ENCODE results near the gene FMNL2.

DNA sequence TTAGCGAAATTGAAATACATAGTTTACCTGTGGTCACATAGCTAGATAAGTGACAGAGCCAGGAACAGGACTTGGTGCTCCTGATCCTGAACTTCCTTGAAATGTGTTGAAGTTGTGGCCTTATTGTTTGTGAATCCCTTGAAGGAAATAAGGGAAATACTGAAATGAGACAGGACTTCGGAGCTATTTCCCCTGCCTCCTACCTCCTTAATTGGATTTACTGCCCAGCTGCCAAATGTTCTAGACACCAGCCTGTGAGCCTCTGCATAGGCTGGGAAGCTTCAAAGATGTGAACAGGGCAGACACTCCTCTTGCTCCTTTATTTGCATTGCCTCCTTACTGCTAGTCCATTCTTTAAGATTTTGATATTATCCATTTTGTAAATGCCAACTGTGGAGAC lies 247.1 kb downstream of the FMNL2 start:
- no peak for TF ChIP-seq EZH2phosphoT487 (conservative IDR thresholded peaks at IDR 0.05; ENCODE audit: low read length)
- TF ChIP-seq, protein P1, sequence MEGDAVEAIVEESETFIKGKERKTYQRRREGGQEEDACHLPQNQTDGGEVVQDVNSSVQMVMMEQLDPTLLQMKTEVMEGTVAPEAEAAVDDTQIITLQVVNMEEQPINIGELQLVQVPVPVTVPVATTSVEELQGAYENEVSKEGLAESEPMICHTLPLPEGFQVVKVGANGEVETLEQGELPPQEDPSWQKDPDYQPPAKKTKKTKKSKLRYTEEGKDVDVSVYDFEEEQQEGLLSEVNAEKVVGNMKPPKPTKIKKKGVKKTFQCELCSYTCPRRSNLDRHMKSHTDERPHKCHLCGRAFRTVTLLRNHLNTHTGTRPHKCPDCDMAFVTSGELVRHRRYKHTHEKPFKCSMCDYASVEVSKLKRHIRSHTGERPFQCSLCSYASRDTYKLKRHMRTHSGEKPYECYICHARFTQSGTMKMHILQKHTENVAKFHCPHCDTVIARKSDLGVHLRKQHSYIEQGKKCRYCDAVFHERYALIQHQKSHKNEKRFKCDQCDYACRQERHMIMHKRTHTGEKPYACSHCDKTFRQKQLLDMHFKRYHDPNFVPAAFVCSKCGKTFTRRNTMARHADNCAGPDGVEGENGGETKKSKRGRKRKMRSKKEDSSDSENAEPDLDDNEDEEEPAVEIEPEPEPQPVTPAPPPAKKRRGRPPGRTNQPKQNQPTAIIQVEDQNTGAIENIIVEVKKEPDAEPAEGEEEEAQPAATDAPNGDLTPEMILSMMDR (IDR thresholded peaks at IDR 0.05; ENCODE audit: insufficient read depth, low read length, poor library complexity, severe bottlenecking): no peak

All from SU-DHL-6 (cell line).